GM12872 (cell line): ENCODE results near the gene SEMA4D.

ENCODE experiments used
- CTCF ChIP-seq: IDR thresholded peaks from 3 replicates; pipeline ENCODE4 v1.5.1; 2011; ENCODE audit warnings: low read depth, mild to moderate bottlenecking, low read length, moderate library complexity; ENCODE audit not compliant: insufficient read depth

The SEMA4D gene

DNA sequence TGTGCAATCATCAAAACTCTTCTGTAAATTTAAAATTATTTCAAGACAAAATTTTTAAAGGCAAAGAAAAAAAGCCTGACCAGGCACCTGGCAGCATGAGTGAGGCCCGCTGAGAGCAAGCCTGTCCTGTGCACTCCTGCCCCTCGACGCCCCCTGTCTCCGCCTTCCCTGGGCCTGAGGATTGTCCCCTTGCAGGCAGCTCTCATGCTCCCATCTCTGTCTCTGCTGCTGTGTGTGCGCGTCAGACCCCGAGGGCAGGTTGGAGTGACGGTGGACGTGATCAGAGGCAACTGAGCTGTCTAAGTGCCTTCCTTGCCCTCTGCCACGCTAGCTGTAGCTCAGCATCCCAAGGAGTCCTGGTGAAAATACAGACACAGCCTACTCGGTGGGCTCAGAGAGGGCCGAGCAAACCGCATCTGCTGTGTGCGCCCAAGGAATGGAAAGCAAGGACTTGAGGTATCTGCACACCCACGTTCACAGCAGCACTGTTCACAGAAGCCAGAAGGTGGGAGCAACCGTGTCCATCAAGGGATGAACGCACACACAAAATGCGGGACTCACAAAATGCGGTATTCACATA is 114.1 kb downstream of the SEMA4D start:
- TF ChIP-seq CTCF: no peak

- TF ChIP-seq CTCF: no peak
Observed at GRCh38 chr9:89383030-89383720, 114.7 kb downstream of the SEMA4D start.

- no peak for TF ChIP-seq CTCF
Observed at GRCh38 chr9:89382026-89382986, 115.6 kb downstream of the SEMA4D start.

GRCh38 chr9:89381308-89381609 is 116.7 kb downstream of the SEMA4D start:
- TF ChIP-seq CTCF: no peak

GRCh38 chr9:89380437-89381307 is 117.2 kb downstream of the SEMA4D start:
- no peak for TF ChIP-seq CTCF

DNA sequence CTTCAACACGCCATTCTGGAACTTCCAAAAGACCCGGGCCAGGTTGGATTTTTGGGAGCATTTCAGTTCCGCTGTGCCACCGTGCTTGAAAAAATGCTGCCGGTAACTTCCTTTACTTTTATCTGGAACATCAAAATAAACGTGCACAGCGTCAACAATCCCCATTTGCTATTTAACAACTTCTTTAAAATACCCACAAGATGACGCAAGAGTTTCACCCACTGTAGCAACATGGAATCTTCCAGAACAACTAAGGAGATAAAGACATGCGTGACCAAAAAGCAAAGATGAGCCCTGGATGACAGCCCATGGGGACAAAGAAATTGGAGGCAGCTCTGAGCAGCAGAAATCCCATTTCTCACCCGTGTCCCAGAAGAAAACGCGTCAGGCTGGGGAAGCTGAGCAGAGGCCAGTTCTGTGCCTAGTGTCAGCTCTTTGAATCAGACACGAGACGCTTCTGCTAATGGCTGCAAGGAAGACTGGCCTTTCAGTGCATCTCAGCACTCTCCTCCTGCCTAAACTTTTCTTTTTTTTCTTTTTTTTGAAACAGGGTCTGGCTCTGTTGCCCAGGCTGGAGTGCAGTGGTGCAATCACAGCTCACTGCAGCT is 118.3 kb downstream of the SEMA4D start:
- TF ChIP-seq CTCF: no peak

GRCh38 chr9:89379031-89379430 is 118.9 kb downstream of the SEMA4D start:
- TF ChIP-seq CTCF: no peak
